Kidney (tissue), 14 donors: ENCODE data around the gene RPS5. TPM values are rescaled to one million over a fixed set of nuclear protein-coding genes. Genes with fewer than 3 reads are reported as not detected.

ENCODE experiments used
- DNase-seq, 5 donors: peaks; one replicate each; pipeline ENCODE4 v3.0.0-alpha.2; 2013 to 2020
- FAIRE-seq: peaks from 2 replicates; lab custom pipeline; 2012; peaks lifted over from hg19 to GRCh38; lab: Jason Lieb, UNC
- H3K27ac ChIP-seq, 2 donors: one replicate each; pipeline ENCODE4 v1.7.0; 2013; ENCODE audit warnings: low read depth in 2 of 2, low read length in 2 of 2, inconsistent platforms in 1 of 2
- H3K27me3 ChIP-seq: one replicate; pipeline ENCODE4 v1.7.1; 2013; ENCODE audit warnings: low read length, inconsistent platforms; ENCODE audit not compliant: control insufficient read depth, insufficient read depth
- H3K36me3 ChIP-seq, 3 donors: one replicate each; pipeline versions ENCODE4 v1.7.0 to v1.7.1; 2013; ENCODE audit warnings: low read length in 3 of 3, control low read depth in 1 of 3, inconsistent platforms in 1 of 3; ENCODE audit not compliant: insufficient read depth in 3 of 3, control insufficient read depth in 2 of 3
- H3K4me1 ChIP-seq, 3 donors: one replicate each; pipeline versions ENCODE4 v1.7.0 to v1.7.1; 2013; ENCODE audit warnings: low read length in 3 of 3, inconsistent platforms in 1 of 3, low read depth in 1 of 3; ENCODE audit not compliant: control insufficient read depth in 2 of 3, insufficient read depth in 2 of 3
- H3K4me3 ChIP-seq, 3 donors: one replicate each; pipeline versions ENCODE4 v1.7.0 to v1.8.1; 2013; ENCODE audit warnings: low read length in 3 of 3, control low read depth in 1 of 3, inconsistent platforms in 1 of 3
- H3K9ac ChIP-seq, 3 donors: one replicate each; pipeline versions ENCODE4 v1.7.0 to v1.7.1; 2013; ENCODE audit warnings: low read length in 3 of 3, control low read depth in 1 of 3, inconsistent platforms in 1 of 3
- H3K9me3 ChIP-seq, 3 donors: one replicate each; pipeline versions ENCODE4 v1.7.0 to v1.7.1; 2013; ENCODE audit warnings: low read length in 3 of 3, control low read depth in 1 of 3, inconsistent platforms in 1 of 3; ENCODE audit not compliant: control insufficient read depth in 2 of 3, insufficient read depth in 1 of 3
- CTCF ChIP-seq: IDR thresholded peaks from 3 replicates; pipeline ENCODE4 v1.5.1; 2012; ENCODE audit warnings: mild to moderate bottlenecking, moderate library complexity, borderline replicate concordance; ENCODE audit not compliant: insufficient read depth; ENCODE audit errors: extremely low read depth
- intact Hi-C: fragments of 100-400 bp; cut with DNase I; formaldehyde crosslinking; loops from one replicate; pipeline ENCODE4 v1.11.1; 2022
- polyA plus RNA-seq: library from polyadenylated mRNA; stranded (reverse); fragments of 350-450 nt; fragmentation: Illumina TruSeq; extraction: RNeasy Lipid Tissue Mini Kit (QIAGEN cat#74804); gene quantifications from one replicate; pipeline ENCODE4 v1.2.3, GENCODE V29; 2014; ENCODE audit warnings: low read depth, low replicate concordance; ENCODE audit not compliant: insufficient read depth
- total RNA-seq: library from RNA; stranded (reverse); fragmentation: NEBNext Ultra II Directional; extraction: Animal tissue kit (Norgen Biotek cat#: 25700); gene quantifications from one replicate; pipeline ENCODE4 v1.2.1, GENCODE V29; 2021
- donor health status: control.
- donor health status: control.
- donor health status: control.
- donor health status: control.
- donor health status: control.
- donor health status: DM: yes; HTN: yes; CAD: no.
- donor health status: Normal renal cell carcinoma (clear cell type).

The RPS5 gene
- total and polyA plus RNA-seq, 2 donors from 2014 or later: 802 to 929 TPM

- Histone ChIP-seq H3K36me3 (peaks cover 0 to 20% (median 2%) of the 10 kb centered on the region in 3 donors), H3K27me3 (no peaks in the 10 kb centered on the region), H3K9me3 (no peaks in the 10 kb centered on the region), H3K9ac (peak overlapping the region; percentile 57 to 91 (median 82)), H3K4me3 (peak overlapping the region; percentile 87 to 98 (median 88)), H3K27ac (no peak overlapping the region), H3K4me1 (peaks cover 3 to 13% (median 7%) of the 10 kb centered on the region in 3 donors)
- no peak for TF ChIP-seq CTCF
- peak in 1 of 5 donors; percentile 8 for DNase-seq
- intact Hi-C loops: no loop called here
- no peak for FAIRE-seq
These were observed 487 bp downstream of the RPS5 start for GRCh38 chr19:58387338-58388174.

- DNase-seq: peak in 1 of 5 donors; percentile 46
- peaks cover 3 to 13% (median 7%) of the 10 kb centered on the region in 3 donors for H3K4me1 ChIP-seq
- intact Hi-C loops: no loop called here
These were observed 1.1 kb downstream of the RPS5 start for GRCh38 chr19:58388175-58388526.

GRCh38 chr19:58392945-58393724 lies 6.1 kb downstream of the RPS5 start:
- Histone ChIP-seq H3K4me3 (no peak overlapping the region), H3K9me3 (no peaks in the 10 kb centered on the region), H3K4me1 (peaks cover 2 to 3% (median 2%) of the 10 kb centered on the region in 3 donors), H3K9ac (no peak overlapping the region), H3K36me3 (peaks cover 2 to 39% (median 13%) of the 10 kb centered on the region in 3 donors), H3K27me3 (peaks cover 2% of the 10 kb centered on the region), H3K27ac (no peak overlapping the region)
- DNase-seq (peak in 1 of 5 donors; percentile 51), FAIRE-seq (no peak)
- intact Hi-C loops: no loop called here
- no peak for TF ChIP-seq CTCF

More at GRCh38 chr19:58388175-58388526, 1.1 kb downstream of the RPS5 start:
- H3K36me3 ChIP-seq: peaks cover 2 to 26% (median 4%) of the 10 kb centered on the region in 3 donors
- H3K4me3 ChIP-seq: peak overlapping the region in 2 of 3 donors; percentile 87 to 98
- H3K9ac ChIP-seq: no peak overlapping the region
- no peaks in the 10 kb centered on the region for H3K27me3 ChIP-seq
- TF ChIP-seq CTCF: no peak
- no peaks in the 10 kb centered on the region for H3K9me3 ChIP-seq
- no peak for FAIRE-seq
- no peak overlapping the region for H3K27ac ChIP-seq
